HL-60 (cell line): Measurements from ENCODE around the gene ARL14EP.

Experiments used
- DNase-seq, 2 experiments: peaks; one replicate each; pipeline ENCODE4 v3.0.0-alpha.2; 2010 to 2020; ENCODE audit warnings: low read depth in 1 of 2, low spot score in 1 of 2
- H3K27ac ChIP-seq: fragments of 250-450 bp; sonication (Bioruptor Pico); replicated peaks from 2 replicates; pipeline ENCODE4 v1.5.1; 2020; ENCODE audit warnings: mild to moderate bottlenecking, moderate library complexity
- H3K27me3 ChIP-seq: fragments of 250-450 bp; sonication (Bioruptor Pico); 2 replicates; pipeline ENCODE4 v1.5.1; 2021; ENCODE audit warnings: mild to moderate bottlenecking, moderate library complexity; ENCODE audit not compliant: insufficient read depth, poor library complexity, severe bottlenecking
- H3K4me3 ChIP-seq: replicated peaks from 2 replicates; pipeline ENCODE4 v1.5.1; 2011; ENCODE audit warnings: mild to moderate bottlenecking, control low read depth, low read length; ENCODE audit not compliant: insufficient read depth
- GABPA ChIP-seq: IDR thresholded peaks from 2 replicates; pipeline ENCODE4 v1.6.1; 2012; ENCODE audit warnings: low read depth
- POLR2AphosphoS5 ChIP-seq: IDR thresholded peaks from 2 replicates; pipeline ENCODE4 v1.6.1; 2012; ENCODE audit warnings: low read depth
- SPI1 ChIP-seq: IDR thresholded peaks from 2 replicates; pipeline ENCODE4 v1.6.1; 2012; ENCODE audit warnings: low read depth, mild to moderate bottlenecking, borderline replicate concordance
- TF ChIP-seq, protein P1 (sequence below): IDR thresholded peaks from 2 replicates; pipeline ENCODE4 v1.6.1; 2012; ENCODE audit warnings: low read depth; ENCODE audit not compliant: insufficient replicate concordance
- TF ChIP-seq, protein P2 (sequence below): IDR thresholded peaks from one replicate; pipeline ENCODE4 v1.5.1; 2011; ENCODE audit warnings: low read length, control low read depth, inconsistent platforms; ENCODE audit not compliant: insufficient read depth

Gene ARL14EP

DNA sequence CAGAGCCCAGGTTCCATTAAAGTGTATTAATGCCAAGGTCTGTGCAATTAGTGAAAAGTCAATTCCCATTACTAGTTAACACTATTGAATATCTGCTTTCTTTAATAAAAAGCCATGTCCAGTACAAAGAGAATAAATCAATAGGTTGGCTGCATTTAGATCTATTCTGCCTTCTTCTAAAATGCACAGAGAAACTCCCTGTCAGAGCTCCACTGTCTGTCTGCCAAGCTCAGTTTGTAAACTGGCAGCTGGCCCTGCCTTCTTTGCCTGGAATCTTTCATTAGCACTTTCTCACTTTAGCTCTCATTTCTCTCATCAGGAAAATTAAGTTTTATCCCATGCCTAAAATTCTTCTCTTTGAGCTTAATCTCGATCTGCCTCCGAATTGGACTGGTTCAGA, 35.6 kb downstream of the ARL14EP start:
- TF ChIP-seq SPI1 (no peak), POLR2AphosphoS5 (no peak), GABPA (no peak)
- TF ChIP-seq, protein P1, sequence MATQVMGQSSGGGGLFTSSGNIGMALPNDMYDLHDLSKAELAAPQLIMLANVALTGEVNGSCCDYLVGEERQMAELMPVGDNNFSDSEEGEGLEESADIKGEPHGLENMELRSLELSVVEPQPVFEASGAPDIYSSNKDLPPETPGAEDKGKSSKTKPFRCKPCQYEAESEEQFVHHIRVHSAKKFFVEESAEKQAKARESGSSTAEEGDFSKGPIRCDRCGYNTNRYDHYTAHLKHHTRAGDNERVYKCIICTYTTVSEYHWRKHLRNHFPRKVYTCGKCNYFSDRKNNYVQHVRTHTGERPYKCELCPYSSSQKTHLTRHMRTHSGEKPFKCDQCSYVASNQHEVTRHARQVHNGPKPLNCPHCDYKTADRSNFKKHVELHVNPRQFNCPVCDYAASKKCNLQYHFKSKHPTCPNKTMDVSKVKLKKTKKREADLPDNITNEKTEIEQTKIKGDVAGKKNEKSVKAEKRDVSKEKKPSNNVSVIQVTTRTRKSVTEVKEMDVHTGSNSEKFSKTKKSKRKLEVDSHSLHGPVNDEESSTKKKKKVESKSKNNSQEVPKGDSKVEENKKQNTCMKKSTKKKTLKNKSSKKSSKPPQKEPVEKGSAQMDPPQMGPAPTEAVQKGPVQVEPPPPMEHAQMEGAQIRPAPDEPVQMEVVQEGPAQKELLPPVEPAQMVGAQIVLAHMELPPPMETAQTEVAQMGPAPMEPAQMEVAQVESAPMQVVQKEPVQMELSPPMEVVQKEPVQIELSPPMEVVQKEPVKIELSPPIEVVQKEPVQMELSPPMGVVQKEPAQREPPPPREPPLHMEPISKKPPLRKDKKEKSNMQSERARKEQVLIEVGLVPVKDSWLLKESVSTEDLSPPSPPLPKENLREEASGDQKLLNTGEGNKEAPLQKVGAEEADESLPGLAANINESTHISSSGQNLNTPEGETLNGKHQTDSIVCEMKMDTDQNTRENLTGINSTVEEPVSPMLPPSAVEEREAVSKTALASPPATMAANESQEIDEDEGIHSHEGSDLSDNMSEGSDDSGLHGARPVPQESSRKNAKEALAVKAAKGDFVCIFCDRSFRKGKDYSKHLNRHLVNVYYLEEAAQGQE, result no peak
- TF ChIP-seq, protein P2, sequence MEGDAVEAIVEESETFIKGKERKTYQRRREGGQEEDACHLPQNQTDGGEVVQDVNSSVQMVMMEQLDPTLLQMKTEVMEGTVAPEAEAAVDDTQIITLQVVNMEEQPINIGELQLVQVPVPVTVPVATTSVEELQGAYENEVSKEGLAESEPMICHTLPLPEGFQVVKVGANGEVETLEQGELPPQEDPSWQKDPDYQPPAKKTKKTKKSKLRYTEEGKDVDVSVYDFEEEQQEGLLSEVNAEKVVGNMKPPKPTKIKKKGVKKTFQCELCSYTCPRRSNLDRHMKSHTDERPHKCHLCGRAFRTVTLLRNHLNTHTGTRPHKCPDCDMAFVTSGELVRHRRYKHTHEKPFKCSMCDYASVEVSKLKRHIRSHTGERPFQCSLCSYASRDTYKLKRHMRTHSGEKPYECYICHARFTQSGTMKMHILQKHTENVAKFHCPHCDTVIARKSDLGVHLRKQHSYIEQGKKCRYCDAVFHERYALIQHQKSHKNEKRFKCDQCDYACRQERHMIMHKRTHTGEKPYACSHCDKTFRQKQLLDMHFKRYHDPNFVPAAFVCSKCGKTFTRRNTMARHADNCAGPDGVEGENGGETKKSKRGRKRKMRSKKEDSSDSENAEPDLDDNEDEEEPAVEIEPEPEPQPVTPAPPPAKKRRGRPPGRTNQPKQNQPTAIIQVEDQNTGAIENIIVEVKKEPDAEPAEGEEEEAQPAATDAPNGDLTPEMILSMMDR, result no peak
- no peak for DNase-seq
- peaks cover 4% of the 10 kb centered on the region for H3K27me3 ChIP-seq
- H3K27ac ChIP-seq, result no peak overlapping the region
- no peak overlapping the region for H3K4me3 ChIP-seq

DNA sequence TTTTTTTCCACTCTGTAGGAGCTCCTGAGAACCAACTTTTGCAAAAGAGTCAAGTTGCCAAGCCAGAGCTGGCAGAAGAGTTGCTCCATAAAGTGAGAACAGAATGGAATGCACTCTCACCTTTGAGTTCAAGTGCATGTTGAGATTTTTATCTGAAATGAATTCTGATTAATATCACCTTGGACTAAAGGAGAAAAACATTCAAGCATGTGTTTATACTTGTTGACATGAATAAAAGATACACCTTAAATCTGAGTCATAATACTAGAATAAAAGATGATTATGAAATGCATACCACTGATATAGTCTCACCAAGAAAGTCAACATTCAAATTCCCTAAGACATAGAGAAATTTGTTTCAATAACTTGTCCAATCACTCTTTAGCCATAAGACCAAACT, 37.8 kb downstream of the ARL14EP start:
- no peak overlapping the region for H3K27ac ChIP-seq
- H3K27me3 ChIP-seq, result peaks cover 4% of the 10 kb centered on the region
- no peak for DNase-seq
- no peak overlapping the region for H3K4me3 ChIP-seq
- TF ChIP-seq, protein P2, result no peak
- TF ChIP-seq SPI1 (no peak), GABPA (no peak), POLR2AphosphoS5 (no peak)
- TF ChIP-seq, protein P1, result no peak

DNA sequence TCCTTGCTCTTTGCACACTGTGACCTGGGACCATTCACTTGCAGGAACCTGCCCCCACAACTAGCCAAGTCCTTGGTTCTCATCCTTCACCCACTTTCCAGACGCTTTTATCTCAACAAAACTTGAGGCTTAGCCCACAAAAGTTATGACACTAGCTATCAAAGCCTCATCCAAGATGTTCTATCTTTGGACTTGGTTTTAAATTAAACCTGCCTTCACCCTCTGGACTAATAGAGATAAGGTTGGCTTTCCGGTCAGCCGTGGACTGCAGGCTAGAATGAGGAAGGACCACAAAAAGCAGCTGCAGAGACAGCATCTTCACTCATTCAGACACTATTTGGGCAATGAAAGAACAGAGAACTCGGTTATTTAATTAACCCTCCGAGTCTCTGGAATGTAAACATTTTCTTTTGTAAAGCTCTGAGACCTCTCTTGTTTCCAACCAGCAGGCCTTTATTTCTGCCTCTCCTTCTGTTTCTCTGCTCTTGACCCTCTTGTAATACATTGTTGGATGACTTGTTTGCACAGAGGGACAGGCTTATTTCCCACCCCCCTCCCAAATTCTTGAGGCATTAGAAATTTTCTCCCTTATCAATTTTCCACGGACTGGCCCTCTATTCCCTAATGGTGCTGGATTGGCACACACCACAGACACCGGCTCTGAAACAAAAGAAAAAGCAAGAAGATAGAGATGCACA, 41.4 kb downstream of the ARL14EP start:
- TF ChIP-seq GABPA (no peak), POLR2AphosphoS5 (no peak), SPI1 (no peak)
- TF ChIP-seq, protein P1, result no peak
- TF ChIP-seq, protein P2, result no peak
- Histone ChIP-seq H3K4me3 (no peak overlapping the region), H3K27ac (no peak overlapping the region), H3K27me3 (no peaks in the 10 kb centered on the region)
- no peak for DNase-seq
